22Rv1 (cell line): ENCODE results near the gene ACVR1C.

Experiments used
- CTCF ChIP-seq: fragments of 450-650 bp; IDR thresholded peaks from 2 replicates; pipeline ENCODE4 v1.5.1; 2017; ENCODE audit warnings: mild to moderate bottlenecking
- ZFX ChIP-seq: fragments of 450-650 bp; IDR thresholded peaks from 2 replicates; pipeline ENCODE4 v1.6.1; 2017; ENCODE audit warnings: antibody characterized with exemption, borderline replicate concordance

- no peak for TF ChIP-seq CTCF
- TF ChIP-seq ZFX = no peak
These were observed 124.0 kb downstream of the ACVR1C start for GRCh38 chr2:157504623-157505022.
